ENCODE data around the gene TMEM59L. TPM values are rescaled to one million over a fixed set of nuclear protein-coding genes. Genes with fewer than 3 reads are reported as not detected.

The TMEM59L gene
- total and polyA plus RNA-seq, 2 of the 13 experiments (the other 11 are each of a cell fraction or from before 2014, with no cell fraction given) = 0.97 to 5.5 TPM

GRCh38 chr19:18610556-18611326 lies 1.9 kb upstream of the TMEM59L start (continued):
- TF ChIP-seq KDM1A (CRISPR knock-in tag; IDR thresholded peaks at IDR 0.05) = 0 out of 2 replicates have a peak, but pooled peaks have one; percentile 7
- TF ChIP-seq, protein P1, sequence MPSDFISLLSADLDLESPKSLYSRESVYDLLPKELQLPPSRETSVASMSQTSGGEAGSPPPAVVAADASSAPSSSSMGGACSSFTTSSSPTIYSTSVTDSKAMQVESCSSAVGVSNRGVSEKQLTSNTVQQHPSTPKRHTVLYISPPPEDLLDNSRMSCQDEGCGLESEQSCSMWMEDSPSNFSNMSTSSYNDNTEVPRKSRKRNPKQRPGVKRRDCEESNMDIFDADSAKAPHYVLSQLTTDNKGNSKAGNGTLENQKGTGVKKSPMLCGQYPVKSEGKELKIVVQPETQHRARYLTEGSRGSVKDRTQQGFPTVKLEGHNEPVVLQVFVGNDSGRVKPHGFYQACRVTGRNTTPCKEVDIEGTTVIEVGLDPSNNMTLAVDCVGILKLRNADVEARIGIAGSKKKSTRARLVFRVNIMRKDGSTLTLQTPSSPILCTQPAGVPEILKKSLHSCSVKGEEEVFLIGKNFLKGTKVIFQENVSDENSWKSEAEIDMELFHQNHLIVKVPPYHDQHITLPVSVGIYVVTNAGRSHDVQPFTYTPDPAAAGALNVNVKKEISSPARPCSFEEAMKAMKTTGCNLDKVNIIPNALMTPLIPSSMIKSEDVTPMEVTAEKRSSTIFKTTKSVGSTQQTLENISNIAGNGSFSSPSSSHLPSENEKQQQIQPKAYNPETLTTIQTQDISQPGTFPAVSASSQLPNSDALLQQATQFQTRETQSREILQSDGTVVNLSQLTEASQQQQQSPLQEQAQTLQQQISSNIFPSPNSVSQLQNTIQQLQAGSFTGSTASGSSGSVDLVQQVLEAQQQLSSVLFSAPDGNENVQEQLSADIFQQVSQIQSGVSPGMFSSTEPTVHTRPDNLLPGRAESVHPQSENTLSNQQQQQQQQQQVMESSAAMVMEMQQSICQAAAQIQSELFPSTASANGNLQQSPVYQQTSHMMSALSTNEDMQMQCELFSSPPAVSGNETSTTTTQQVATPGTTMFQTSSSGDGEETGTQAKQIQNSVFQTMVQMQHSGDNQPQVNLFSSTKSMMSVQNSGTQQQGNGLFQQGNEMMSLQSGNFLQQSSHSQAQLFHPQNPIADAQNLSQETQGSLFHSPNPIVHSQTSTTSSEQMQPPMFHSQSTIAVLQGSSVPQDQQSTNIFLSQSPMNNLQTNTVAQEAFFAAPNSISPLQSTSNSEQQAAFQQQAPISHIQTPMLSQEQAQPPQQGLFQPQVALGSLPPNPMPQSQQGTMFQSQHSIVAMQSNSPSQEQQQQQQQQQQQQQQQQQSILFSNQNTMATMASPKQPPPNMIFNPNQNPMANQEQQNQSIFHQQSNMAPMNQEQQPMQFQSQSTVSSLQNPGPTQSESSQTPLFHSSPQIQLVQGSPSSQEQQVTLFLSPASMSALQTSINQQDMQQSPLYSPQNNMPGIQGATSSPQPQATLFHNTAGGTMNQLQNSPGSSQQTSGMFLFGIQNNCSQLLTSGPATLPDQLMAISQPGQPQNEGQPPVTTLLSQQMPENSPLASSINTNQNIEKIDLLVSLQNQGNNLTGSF (CRISPR knock-in tag; IDR thresholded peaks at IDR 0.05) = no peak
- TF ChIP-seq ZNF468 (CRISPR knock-in tag; IDR thresholded peaks at IDR 0.05) = no peak
- TF ChIP-seq SIN3B (IDR thresholded peaks at IDR 0.05; ENCODE audit: low read length) = no peak
- TF ChIP-seq, protein P2, sequence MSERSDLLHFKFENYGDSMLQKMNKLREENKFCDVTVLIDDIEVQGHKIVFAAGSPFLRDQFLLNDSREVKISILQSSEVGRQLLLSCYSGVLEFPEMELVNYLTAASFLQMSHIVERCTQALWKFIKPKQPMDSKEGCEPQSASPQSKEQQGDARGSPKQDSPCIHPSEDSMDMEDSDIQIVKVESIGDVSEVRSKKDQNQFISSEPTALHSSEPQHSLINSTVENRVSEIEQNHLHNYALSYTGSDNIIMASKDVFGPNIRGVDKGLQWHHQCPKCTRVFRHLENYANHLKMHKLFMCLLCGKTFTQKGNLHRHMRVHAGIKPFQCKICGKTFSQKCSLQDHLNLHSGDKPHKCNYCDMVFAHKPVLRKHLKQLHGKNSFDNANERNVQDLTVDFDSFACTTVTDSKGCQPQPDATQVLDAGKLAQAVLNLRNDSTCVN (CRISPR knock-in tag; IDR thresholded peaks at IDR 0.05; ENCODE audit: borderline replicate concordance) = no peak
- TF ChIP-seq JDP2 (CRISPR knock-in tag; IDR thresholded peaks at IDR 0.05; ENCODE audit: borderline replicate concordance) = no peak; the same call in 1 of the 2 replicates
- TF ChIP-seq MAZ (IDR thresholded peaks at IDR 0.05; ENCODE audit: borderline replicate concordance, low read depth, low read length) = peak; percentile 36; the same call in 1 of the 2 replicates
- TF ChIP-seq MAZ (CRISPR knock-in tag; IDR thresholded peaks at IDR 0.05; ENCODE audit: low read depth) = peak; percentile 77
- TF ChIP-seq GLI4 (CRISPR knock-in tag; IDR thresholded peaks at IDR 0.05; ENCODE audit: borderline replicate concordance) = no peak
- no peak for TF ChIP-seq ZNF567 (CRISPR knock-in tag; IDR thresholded peaks at IDR 0.05; ENCODE audit: borderline replicate concordance)
- TF ChIP-seq, protein P3, sequence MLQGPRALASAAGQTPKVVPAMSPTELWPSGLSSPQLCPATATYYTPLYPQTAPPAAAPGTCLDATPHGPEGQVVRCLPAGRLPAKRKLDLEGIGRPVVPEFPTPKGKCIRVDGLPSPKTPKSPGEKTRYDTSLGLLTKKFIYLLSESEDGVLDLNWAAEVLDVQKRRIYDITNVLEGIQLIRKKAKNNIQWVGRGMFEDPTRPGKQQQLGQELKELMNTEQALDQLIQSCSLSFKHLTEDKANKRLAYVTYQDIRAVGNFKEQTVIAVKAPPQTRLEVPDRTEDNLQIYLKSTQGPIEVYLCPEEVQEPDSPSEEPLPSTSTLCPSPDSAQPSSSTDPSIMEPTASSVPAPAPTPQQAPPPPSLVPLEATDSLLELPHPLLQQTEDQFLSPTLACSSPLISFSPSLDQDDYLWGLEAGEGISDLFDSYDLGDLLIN (CRISPR knock-in tag; IDR thresholded peaks at IDR 0.05; ENCODE audit: borderline replicate concordance) = no peak
- TF ChIP-seq MEIS2 (CRISPR knock-in tag; IDR thresholded peaks at IDR 0.05) = no peak
- TF ChIP-seq SKI (IDR thresholded peaks at IDR 0.05; ENCODE audit: partially characterized antibody) = peak; percentile 45
- 0 out of 2 replicates have a peak, but pooled peaks have one; percentile 39 for TF ChIP-seq IRF2 (CRISPR knock-in tag; IDR thresholded peaks at IDR 0.05)
- TF ChIP-seq HNRNPLL (IDR thresholded peaks at IDR 0.05; ENCODE audit: low read depth, low read length, poor library complexity, severe bottlenecking) = peak; percentile 35
- no peak for TF ChIP-seq ZNF589 (CRISPR knock-in tag; conservative IDR thresholded peaks at IDR 0.05)
- no peak for TF ChIP-seq TEF (CRISPR knock-in tag; IDR thresholded peaks at IDR 0.05)
